A549 treated with RU486 at 1 μM for 4 hours (cell line): ENCODE results near the gene TMEM40. TPM values are rescaled to one million over a fixed set of nuclear protein-coding genes. Genes with fewer than 3 reads are reported as not detected.

ENCODE experiments used
- total RNA-seq: library from RNA; stranded (reverse); fragments of 200-300 nt; extraction: Qiagen RNA extraction; gene quantifications from 5 replicates; pipeline ENCODE4 v1.2.3, GENCODE V29; 2022; ENCODE audit warnings: low read depth

TMEM40 gene, protein sequence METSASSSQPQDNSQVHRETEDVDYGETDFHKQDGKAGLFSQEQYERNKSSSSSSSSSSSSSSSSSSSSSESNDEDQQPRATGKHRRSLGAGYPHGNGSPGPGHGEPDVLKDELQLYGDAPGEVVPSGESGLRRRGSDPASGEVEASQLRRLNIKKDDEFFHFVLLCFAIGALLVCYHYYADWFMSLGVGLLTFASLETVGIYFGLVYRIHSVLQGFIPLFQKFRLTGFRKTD
- total RNA-seq: 0.16 to 0.88 TPM (median 0.57 TPM) in 5 replicates

DNA sequence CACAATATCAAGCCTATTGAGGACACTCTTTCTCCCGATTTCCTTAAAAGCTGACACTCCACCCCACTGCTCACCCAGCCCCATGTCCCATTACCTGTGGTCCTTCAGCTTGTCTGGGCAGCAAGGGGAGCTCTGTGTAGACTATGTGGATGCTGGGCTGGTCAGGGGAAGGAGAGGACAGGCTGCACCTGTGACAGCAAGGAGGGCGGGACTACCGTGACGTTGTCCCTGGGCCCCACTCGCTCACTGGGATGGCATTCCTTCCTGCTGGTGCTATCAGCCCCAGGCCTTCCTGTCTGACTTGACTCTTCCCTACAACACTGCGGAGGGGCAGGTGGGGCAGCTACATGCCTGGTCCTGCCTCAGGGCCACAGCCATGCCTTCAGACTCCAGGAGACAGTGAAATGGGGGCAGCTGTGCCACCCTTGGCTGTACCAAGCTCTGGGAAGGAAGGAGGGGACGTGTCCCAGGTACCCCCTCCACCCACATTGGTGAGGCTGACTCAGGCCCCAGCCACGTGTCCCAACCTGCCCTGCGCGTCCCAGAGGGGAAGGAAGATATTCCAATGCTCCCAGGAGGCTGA, at the start of gene TMEM40:
TSS of gene TMEM40 (minus strand) at position 163 of the 583 bp plus-strand sequence. CDS start 9,427 bp downstream, outside the sequence.

DNA sequence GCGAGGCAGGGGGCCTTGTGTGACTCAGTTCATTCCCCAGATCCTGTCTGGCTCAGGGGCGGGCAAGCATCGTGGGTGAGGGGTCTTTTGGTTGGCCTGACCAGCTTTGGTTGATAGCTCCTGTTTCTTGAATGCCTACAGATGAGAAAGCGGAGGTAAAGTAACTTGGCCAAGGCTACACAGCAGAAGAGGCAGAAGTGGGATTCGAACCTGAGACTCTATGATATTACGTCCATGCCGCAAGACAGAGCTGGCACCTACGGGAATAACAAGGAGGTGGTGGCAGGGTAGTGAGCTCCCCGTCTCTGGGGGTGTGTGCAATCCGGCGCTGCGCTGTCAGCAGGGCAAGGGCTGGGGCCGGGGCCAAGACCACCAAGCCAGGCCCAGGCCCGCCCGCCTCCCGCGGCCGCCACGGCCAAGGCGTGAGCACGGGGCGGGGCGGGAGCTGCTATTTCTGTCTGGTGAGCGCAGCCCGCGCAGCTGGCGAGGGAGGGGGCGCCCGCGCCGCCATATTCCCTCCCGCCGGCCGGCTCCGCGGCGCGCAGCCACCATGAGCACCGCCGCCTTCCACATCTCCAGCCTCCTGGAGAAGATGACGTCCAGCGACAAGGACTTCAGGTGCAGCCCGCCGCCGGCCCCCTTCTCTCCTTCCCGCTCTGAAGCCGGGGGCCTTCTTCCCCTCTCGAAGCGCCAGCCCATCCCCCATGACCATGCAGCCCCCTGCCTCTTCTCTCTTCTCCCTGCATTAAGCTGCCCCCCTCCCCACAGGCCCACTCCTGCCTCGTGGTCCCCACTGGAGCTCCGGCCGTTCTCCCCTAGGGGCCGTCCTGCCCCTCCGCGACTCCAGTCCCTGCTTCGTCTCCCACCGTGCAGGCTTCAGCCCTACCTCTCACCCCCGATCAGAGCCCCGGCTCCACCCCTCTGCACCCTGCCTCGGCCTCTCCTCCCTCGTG, 37.4 kb upstream of the TMEM40 start, which contains the start of gene CAND2:
TSS of gene CAND2 (plus strand) at position 510 of the 953 bp plus-strand sequence. CDS start at position 551, 41 bp downstream.

Other genes starting within 250 kb of the TMEM40 start
- not detected in 5 replicates for gene MKRN2OS, start 213.8 kb downstream of the TMEM40 start, total RNA-seq
- 22.7 to 25.3 TPM (median 23.5 TPM) in 5 replicates for gene MKRN2, start 202.2 kb downstream of the TMEM40 start, total RNA-seq
- gene RAF1, start 95.1 kb downstream of the TMEM40 start, total RNA-seq: 54.6 to 60.8 TPM (median 56.4 TPM) in 5 replicates
- 0.31 to 0.45 TPM (median 0.40 TPM) in 5 replicates for gene CAND2, start 37.4 kb upstream of the TMEM40 start, total RNA-seq
- 2,287 to 2,788 TPM (median 2,428 TPM) in 5 replicates for gene RPL32, start 82.3 kb upstream of the TMEM40 start, total RNA-seq